GM19467 (cell line): ENCODE results near the gene KIRREL1.

Experiments used
- ATAC-seq: cut with Tn5 transposase; IDR thresholded peaks from one replicate; pipeline ENCODE4 v1.9.1; 2021; ENCODE audit warnings: mild to moderate bottlenecking, moderate library complexity; ENCODE audit not compliant: unreplicated experiment

Gene KIRREL1

DNA sequence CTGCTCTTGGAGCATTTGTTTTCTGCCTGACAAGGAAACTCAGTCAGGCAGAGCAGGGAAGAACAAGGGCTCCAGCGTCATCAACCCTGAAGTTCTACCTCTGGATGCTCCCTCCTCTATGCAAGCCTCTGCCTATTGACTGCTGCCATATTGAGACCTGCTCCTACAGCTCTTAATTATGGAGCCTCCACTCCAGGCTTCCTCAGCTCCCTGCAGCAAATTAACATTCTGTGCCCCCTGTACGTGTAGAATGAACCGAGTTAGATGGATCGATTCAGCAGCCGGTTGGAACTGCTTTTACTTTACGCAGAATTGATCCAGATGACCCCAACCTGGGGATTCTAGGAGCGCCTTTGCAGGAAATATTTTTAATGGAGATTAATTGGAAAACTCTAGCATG lies 68.7 kb downstream of the KIRREL1 start:
- no peak for ATAC-seq

DNA sequence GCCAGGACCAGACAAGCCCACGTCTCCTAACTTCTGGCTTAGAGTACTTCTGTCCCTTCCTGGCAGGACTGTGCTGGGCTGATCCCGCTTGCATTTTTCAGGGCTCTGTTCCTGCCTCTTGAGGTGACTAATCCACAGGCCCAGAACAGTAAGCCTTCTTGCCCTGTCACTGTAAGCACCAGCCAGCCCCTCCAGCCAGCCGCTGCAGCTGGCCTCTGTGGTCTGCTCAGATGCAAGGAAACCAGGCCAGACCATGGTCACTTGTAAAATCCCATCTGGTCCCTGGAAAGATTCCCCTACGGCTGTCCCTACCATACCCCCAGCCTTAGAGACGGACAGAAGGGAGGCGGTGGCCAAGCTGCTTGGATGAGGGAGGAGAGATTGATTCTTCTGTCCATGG lies 74.2 kb downstream of the KIRREL1 start:
- ATAC-seq = no peak

DNA sequence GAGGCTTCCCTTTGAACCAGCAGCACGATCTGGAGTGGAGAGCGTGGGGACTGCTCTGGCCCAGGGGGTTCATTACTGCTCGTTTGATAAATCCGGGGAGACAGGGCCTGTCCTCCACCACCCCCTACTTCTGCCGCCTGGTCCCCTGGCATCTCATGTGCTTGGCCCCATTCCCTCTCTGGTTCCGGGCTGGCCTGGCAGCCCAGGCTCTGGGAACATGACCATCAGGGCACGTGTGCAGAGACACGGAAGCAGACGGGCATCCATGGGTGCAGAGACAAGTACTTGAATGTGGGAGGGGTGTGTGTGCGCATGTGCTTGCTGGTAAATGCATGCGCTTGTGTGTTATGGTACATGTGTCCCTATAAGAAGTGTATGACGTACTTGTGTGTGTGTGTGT lies 75.5 kb downstream of the KIRREL1 start:
- no peak for ATAC-seq

DNA sequence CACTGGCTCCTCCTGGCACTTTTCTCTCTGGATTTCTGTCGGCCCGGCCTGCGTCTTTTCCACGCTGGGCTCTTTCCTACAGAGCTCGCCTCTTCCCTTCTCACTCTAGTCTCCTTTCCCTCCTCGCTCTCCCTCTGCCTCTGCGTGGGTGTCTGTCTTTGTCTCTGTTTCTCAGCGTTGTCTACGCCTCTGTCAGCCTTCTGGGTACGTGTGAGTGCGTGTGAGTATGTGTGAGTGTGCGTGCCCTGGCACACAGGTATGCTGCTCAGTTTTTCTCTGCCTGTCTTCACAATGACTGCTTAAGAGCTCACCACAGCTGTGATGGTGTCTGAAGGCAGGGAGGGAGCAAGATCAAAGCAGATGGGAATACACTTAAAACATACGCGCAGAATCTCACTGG lies 77.7 kb downstream of the KIRREL1 start:
- no peak for ATAC-seq

DNA sequence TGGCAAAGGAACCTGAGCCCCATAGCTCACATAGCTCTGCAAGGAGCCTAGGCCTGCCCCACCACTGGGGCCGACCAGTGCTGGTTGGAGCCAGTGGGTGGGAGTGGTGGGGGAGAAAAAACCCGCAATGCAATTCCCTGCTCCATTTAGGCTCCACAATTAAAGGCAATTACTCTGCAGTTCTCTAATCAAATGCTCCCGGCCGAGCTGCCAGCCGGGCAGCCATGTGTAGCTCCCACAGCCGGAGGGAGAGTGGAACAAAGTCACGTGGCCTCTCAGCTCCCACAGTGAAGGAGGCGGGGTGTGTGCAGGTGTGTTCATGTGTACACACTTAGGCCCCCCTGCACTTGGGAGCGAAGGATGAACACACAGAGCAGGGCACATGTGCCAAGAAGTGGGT lies 81.6 kb downstream of the KIRREL1 start:
- no peak for ATAC-seq

DNA sequence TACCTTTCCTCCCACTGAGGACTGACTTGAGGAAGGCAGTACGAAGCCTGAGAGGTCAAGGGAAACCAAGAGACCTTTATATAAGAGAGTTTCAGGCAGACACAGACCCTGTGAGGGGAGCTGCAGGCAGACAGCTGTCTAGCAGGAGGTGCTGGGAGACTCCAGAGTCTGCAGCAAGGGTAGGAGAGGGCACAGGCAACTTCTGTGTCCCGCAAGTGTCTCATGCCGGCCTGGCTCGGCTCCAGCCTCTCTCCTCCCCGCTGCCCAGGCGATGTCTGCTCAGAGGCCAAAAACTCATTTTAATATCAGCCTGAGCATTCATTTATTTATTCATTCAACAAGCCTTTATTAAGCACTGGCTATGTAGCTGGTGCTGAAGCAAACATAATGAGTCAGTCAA lies 83.0 kb downstream of the KIRREL1 start:
- no peak for ATAC-seq

DNA sequence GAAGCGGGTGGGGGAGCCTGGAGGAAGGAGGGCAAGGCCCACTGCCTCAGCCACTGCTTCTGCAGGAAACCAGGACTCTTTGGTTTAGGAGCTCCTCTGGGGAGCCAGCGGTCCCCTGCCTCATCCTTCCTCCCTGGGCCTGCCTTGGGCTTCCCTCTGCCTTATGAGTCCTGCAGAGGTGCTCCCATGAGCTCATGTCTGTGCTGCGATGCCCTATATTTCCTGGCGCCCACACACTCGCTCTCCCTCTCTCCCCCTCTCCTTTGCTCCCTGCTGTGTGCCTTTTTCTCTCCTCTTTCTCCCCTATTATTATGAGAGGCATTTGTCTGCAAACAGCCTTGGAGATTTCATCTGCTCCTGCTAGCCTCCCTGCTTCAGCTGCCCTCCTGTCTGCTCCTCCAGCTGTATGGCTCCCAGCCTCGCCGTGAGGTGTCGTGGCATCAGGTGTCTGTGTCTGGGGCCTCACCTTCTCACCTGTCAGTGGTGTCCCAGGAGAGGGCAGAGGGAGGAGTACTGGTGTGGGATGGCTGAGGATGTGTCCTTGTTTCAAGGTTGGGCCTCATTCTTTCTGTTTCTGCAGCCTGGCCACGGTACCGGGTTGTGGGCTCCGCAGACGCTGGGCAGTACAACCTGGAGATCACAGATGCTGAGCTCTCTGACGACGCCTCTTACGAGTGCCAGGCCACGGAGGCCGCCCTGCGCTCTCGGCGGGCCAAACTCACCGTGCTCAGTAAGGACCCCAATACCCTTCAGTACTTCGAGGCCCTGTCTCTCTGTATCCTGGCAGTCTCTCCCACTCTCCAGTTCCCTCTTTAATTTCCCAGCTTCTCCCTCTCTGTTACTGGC lies 84.2 kb downstream of the KIRREL1 start:
- no peak for ATAC-seq

DNA sequence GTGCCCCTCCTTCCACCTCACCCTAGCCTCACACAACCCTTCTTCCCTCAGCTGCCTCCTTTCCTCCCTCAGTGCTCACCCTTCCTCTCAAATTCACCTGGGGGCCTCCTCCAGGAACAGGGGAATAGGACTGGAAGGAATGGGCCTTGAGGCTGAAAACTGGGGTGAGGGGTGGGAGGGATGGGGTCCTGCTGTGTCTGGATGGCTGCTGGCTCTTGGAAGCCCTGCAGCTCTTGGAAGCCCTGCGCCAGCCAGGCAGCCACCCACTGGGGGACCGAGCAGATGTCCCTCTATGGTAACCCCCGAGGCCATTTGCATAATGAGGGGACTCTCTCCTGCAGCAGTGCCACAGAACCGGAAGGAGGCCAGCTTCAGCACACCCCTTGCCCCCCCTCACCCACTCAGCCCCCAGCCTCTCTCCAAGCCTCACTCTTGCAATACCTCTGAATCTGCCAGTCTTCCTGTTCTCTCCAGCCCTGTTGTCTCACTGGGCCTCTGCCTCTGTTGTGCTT lies 85.2 kb downstream of the KIRREL1 start:
- no peak for ATAC-seq

DNA sequence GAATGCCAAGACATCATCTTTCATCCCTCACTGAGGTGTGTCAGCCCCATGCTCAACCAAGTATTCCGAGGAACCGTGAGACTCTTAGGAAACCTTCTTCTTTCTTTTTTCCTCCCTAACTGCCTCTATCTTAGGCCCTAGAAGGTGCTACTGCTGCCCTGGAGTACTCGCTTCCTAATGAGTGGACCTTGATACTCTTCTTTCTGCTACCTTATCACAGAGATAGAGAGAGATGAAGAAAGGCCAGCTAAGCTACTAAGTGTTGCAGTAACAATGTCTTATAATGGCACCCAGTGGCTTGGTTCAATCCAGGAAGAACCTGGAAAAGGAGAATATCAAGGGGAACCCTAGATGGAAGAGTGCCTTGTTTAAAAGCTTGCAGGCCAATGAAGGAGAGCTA lies 86.6 kb downstream of the KIRREL1 start:
- ATAC-seq = no peak

DNA sequence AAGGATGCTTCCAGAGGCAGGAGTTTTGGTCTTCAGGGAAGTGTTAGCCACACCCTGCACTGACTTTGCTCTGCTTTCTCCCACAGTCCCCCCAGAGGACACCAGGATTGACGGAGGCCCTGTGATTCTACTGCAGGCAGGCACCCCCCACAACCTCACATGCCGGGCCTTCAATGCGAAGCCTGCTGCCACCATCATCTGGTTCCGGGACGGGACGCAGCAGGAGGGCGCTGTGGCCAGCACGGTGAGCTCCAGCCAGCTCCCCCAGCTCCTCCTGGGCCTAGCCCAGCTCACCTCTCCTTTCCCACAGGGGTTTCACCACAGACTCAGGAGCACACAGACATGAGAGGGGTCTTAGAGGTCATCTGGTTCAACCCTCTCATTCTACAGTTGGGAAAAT lies 90.9 kb downstream of the KIRREL1 start:
- no peak for ATAC-seq

DNA sequence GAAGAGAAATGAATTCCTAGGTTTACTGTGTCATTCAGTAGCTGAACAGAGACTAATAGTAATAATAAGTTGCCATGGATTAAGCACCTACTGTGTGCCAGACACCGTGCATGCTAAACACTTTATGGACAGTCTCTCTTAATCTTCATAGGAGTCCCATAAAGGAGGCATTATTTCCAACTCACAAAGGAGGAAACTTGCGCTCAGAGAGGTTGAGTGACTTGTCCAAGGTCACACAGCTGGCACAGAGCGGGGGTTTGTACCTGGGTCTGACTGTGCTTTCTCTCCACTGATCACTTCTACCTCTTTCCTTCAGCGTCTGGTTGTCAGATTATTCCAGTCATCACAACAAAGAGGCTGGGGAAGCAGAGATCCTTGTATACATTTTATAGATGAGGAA lies 91.3 kb downstream of the KIRREL1 start:
- ATAC-seq = no peak

DNA sequence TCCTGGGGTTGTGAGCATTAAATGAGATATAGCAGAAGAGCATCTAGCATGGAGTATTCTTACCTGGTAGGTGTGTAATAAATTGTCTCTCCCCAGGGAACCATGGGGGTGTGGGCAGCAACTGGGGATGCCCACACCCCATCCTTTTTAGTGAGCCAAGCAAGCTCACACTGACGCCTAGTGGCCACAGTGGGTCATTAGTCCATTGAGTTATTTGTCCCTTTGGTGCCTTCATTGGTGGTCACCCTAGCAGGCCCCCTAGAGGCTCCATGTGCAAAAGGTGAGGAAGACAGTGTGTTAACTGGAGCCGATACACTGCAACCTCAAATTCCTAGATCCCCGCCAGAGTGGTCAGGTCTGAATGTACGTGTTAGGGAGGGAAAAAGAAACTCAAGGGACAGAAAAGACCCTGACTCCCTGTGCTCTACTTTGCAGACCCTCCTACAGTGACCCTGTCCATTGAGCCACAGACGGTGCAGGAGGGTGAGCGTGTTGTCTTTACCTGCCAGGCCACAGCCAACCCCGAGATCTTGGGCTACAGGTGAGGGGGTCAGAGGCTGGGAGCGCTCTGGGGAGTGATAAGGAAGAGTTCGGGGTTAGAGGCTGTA lies 94.0 kb downstream of the KIRREL1 start:
- ATAC-seq = peak; percentile 63

DNA sequence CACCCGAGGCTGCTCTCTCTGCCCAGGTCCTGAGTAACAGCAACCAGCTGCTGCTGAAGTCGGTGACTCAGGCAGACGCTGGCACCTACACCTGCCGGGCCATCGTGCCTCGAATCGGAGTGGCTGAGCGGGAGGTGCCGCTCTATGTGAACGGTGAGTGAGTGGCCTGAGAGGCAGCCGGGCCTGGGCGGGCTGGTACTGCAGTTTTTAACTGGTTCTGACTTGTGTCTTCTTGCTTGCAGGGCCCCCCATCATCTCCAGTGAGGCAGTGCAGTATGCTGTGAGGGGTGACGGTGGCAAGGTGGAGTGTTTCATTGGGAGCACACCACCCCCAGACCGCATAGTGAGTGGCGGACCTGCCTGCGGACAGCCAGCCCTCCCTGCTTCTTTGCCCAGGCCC lies 96.0 kb downstream of the KIRREL1 start:
- no peak for ATAC-seq

DNA sequence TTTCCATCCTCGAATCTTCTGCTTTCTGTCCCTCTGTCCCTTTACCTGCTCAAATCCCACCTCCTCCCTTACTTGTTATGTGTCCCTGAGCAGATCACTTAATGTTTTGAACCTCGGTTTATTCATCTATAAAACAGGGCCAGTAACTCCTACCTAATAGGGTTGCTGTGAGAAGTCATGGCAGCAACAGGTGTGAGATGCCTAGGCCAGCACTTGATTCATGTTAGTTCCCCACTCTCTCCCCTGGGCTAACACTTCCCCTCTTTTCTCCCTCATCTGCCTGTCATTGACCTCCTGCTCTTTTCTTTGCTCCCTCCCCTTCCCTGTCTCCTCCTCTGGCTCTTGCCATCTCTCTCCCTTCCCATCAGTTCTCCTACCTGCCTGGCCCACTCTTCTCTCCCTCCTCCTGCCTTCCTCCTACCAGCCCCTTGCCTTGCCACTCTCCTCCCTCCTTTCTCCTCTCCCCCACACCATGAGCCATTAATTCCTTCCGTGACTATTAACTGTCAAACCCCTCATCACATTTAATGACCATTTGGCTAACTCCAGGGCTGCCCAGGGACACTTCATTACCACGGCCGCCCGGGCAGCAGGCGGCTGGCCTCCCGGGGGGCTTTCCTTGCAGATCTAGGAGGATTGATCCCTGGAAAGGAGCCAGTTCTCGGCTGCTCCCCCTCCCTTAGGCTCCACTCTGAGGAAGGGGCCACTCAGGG lies 96.6 kb downstream of the KIRREL1 start:
- no peak for ATAC-seq

DNA sequence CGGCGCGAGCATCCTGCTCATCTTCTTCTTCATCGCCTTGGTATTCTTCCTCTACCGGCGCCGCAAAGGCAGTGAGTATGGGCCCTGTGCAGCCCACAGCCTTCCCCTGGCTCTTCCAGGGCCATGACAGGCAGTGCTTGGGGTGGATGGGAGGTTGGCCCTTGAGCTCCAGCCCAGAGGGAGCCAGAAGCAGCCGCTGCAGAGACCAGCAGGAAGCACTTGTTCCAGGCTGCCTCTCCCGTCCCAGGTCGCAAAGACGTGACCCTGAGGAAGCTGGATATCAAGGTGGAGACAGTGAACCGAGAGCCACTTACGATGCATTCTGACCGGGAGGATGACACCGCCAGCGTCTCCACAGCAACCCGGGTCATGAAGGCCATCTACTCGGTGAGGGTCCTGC lies 99.9 kb downstream of the KIRREL1 start:
- ATAC-seq = no peak

DNA sequence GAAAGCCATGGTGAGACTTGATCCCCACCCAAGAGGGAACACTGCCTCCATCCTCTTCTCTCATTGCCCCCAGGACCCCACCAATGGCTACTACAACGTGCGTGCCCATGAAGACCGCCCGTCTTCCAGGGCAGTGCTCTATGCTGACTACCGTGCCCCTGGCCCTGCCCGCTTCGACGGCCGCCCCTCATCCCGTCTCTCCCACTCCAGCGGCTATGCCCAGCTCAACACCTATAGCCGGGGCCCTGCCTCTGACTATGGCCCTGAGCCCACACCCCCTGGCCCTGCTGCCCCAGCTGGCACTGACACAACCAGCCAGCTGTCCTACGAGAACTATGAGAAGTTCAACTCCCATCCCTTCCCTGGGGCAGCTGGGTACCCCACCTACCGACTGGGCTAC lies 101.1 kb downstream of the KIRREL1 start:
- ATAC-seq = no peak

DNA sequence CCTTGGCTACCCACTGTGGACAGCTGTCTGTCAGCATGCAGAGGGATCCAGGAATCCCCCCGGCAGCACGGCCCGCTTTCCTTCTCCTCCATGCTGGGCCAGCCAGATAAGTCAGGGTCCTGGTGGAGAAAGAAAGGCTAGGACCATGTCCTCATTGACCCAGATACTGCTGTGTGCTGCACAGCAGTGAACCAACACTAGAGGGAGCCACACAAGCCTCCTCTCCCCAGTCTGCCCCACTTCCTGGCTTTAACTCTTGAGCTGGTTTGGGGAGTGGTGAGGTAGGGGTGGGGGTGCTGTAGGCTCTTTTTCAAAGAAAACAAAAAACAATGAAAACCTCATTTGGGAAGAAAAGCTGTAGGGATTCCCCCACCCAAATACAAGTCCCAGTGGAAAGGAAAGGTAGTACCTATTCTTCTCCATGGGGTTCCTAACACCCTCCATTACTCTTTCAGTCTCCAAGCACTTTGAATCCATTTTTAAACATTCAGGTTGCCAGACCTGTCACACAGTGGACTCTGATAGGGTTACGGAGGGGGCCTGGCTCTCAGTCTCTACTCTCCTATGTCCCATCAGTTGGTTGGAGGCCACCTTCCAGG lies 102.4 kb downstream of the KIRREL1 start:
- ATAC-seq = no peak

DNA sequence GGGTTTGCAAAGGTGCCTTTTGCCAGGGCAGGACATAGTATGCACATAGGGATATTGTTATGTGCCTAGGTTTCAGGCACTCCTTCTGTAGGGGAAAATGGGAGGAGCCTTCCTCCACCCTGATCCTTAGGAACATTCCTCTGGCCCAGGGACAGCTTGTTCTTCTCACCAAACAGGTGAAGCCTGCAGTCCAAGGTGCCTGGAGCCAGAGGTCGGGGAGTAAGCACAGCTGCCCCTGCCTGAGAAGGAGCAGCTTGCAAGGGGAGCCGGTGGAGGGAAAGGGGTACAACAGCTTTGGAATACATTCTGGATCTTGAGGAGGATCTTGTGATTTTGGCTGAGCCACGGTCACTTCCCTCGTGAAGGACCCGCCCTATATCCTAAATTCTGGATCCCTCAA lies 104.8 kb downstream of the KIRREL1 start:
- ATAC-seq = no peak

DNA sequence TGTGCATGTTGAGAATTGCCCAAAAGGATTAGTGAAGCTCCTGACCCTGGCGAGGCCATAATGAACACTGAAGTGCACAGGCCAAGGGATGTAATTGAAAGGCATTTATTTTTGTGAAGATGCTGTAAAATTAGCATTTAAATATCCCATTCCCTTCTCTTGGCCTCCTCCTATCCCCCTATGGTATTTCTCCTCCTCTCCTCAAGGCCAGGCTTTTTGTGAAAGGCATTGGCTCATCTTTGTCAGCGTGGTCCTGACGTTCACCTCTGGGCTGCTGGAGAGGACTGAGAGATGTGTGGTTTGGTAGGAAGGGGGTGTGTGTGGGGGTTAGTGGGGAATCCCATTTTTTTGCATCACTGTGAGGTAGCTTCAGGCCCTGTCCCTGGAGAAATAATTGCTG lies 105.7 kb downstream of the KIRREL1 start:
- ATAC-seq = no peak

DNA sequence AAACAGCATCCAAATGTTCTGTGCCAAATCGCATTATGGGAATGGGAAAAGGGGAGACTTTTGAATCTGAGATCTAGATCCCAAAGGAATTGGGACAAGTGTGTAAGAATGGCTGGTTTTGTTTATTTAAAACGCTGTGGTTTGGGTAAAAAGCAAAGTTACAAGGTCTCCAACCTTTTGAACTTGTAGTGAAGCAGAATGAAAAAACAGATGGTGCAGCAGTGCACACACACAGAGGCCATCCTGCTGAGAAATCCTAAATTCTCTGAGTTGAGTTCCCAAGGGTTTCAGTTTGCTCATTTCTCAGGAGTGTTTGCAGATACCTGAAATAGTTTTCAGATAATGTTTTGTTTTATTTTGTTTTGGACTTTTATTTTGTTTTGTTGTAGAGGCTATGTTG lies 107.1 kb downstream of the KIRREL1 start:
- ATAC-seq = no peak

DNA sequence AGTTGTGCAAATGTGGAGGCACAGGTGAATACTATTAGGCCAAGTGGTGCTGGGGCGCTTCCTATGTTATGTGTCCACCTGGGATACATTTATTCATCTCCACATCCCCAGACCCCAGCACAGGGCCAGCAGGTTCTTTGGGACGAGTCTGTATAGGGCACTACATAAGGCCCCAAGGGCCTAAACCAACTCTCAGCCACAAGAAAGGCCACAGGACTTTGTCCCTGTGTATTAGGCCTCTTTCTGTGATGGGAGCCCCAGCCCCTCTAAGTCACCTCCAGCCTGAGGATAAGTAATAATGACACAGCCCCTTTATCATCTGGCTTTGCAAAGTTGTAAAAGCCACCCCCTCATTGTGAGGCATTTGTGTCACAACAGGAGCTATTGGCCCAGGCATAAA lies 108.0 kb downstream of the KIRREL1 start:
- no peak for ATAC-seq
